ENCODE measurements around the gene AGBL1. TPM values are rescaled to one million over a fixed set of nuclear protein-coding genes. Genes with fewer than 3 reads are reported as not detected.

The AGBL1 gene
- total RNA-seq, 1 experiment from 2014 or later, result not detected

DNA sequence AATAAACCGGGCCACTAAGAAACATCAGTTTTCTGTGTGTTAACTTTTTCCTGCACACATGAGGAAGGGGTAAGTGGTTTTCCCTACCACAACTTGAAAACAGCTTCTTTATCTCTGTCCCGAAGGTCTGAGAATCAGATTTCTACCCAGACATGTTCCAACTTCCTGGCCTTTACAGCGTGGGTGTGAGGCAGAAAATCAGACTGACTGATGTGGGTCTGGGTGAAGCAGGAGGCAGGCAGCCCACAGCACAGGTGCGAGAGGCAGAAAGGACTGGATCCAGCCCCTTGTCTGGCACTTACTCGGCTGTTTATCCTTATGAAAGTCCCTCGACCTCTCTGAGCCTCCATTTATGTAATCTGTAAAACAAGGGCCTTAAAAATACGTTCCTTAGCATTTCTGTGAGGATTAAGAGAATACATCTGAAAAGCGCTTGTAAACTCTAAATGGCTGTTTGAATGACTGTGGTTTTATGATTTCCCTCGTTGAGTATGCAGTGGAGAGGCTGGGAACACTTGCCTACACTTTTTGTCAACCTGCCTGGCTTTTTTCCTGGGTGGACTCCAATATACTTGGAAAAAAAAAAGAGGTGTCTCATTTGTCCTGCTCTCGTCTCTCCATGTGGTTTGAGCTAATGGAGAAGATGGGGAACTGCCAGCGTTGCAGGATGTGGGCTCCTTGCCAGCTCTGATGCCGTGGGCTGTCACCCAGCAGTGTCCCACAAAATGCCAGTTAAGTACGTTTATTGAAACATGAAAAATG, 3.1 kb downstream of the AGBL1 start:
- CTCF ChIA-PET, result no interaction called here

DNA sequence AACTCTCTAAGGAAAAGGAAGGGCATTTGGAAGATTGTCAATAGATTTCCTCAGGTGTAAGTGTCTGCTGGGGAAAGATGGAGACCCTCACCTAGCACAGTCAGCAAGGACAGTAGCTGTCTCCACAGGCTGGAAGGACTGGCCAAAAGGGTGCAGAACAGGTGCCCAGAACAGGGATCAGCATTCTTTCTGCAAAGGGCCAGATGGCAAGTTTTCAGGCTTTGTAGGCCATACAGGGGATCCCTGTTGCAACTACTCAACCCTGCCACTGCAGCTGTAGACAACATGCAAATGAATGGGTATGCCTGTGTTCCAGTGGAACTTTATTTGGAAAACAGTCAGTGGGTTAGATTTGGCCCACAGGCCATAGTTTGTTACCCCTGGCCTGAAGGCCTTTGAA, 8.1 kb downstream of the AGBL1 start:
- DNase-seq (ENCODE audit: low spot score), result no peak
- intact Hi-C loops (cut with micrococcal nuclease; ENCODE audit: unreplicated experiment), result loop anchor here (10.0 kb wide), 1 partner anchor 223 kb away; no protein-coding TSS in a partner anchor
- ChIA-PET CTCF (no interaction called here), POLR2A (ENCODE audit: low non-redundant PET) (no interaction called here)
- Histone ChIP-seq H3K27ac (ENCODE audit: low read depth, low read length, poor library complexity, severe bottlenecking) (no peak overlapping the region), H3K36me3 (ENCODE audit: insufficient read depth, low read length, poor library complexity, severe bottlenecking) (no peaks in the 10 kb centered on the region), H3K4me1 (ENCODE audit: insufficient read depth, low read length, poor library complexity, severe bottlenecking) (no peaks in the 10 kb centered on the region), H3K27me3 (replicated peaks; ENCODE audit: insufficient read depth, low read depth, low read length, poor library complexity) (peaks cover 20% of the 10 kb centered on the region), H3K9me3 (ENCODE audit: low read depth, low read length, poor library complexity, severe bottlenecking) (no peaks in the 10 kb centered on the region), H3K4me3 (ENCODE audit: low read depth, low read length, poor library complexity, severe bottlenecking) (no peak overlapping the region)
- BruUV-seq (replicated peaks), result no TSS peak
- TF ChIP-seq, protein P1, sequence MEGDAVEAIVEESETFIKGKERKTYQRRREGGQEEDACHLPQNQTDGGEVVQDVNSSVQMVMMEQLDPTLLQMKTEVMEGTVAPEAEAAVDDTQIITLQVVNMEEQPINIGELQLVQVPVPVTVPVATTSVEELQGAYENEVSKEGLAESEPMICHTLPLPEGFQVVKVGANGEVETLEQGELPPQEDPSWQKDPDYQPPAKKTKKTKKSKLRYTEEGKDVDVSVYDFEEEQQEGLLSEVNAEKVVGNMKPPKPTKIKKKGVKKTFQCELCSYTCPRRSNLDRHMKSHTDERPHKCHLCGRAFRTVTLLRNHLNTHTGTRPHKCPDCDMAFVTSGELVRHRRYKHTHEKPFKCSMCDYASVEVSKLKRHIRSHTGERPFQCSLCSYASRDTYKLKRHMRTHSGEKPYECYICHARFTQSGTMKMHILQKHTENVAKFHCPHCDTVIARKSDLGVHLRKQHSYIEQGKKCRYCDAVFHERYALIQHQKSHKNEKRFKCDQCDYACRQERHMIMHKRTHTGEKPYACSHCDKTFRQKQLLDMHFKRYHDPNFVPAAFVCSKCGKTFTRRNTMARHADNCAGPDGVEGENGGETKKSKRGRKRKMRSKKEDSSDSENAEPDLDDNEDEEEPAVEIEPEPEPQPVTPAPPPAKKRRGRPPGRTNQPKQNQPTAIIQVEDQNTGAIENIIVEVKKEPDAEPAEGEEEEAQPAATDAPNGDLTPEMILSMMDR (conservative IDR thresholded peaks at IDR 0.05; ENCODE audit: low read depth, low read length), result no peak
- TF ChIP-seq EZH2 (IDR thresholded peaks at IDR 0.05; ENCODE audit: borderline replicate concordance, low read depth, low read length, poor library complexity, severe bottlenecking), result no peak

More for the DNA sequence above, 3.1 kb downstream of the AGBL1 start:
- Histone ChIP-seq H3K4me1 (ENCODE audit: insufficient read depth, low read length, poor library complexity, severe bottlenecking) (no peaks in the 10 kb centered on the region), H3K4me3 (ENCODE audit: low read depth, low read length, poor library complexity, severe bottlenecking) (no peak overlapping the region), H3K27me3 (replicated peaks; ENCODE audit: insufficient read depth, low read depth, low read length, poor library complexity) (peaks cover 19% of the 10 kb centered on the region), H3K27ac (ENCODE audit: low read depth, low read length, poor library complexity, severe bottlenecking) (no peak overlapping the region), H3K36me3 (ENCODE audit: insufficient read depth, low read length, poor library complexity, severe bottlenecking) (no peaks in the 10 kb centered on the region), H3K9me3 (ENCODE audit: low read depth, low read length, poor library complexity, severe bottlenecking) (no peaks in the 10 kb centered on the region)
- POLR2A ChIA-PET (ENCODE audit: low non-redundant PET), result no interaction called here
- DNase-seq (ENCODE audit: low spot score), result no peak
- no peak for TF ChIP-seq EZH2 (IDR thresholded peaks at IDR 0.05; ENCODE audit: borderline replicate concordance, low read depth, low read length, poor library complexity, severe bottlenecking)
- TF ChIP-seq, protein P1 (conservative IDR thresholded peaks at IDR 0.05; ENCODE audit: low read depth, low read length), result no peak
- intact Hi-C loops (cut with micrococcal nuclease; ENCODE audit: unreplicated experiment), result loop anchor here (10.0 kb wide), 1 partner anchor 218 kb away; no protein-coding TSS in a partner anchor
- BruUV-seq (replicated peaks), result no TSS peak

DNA sequence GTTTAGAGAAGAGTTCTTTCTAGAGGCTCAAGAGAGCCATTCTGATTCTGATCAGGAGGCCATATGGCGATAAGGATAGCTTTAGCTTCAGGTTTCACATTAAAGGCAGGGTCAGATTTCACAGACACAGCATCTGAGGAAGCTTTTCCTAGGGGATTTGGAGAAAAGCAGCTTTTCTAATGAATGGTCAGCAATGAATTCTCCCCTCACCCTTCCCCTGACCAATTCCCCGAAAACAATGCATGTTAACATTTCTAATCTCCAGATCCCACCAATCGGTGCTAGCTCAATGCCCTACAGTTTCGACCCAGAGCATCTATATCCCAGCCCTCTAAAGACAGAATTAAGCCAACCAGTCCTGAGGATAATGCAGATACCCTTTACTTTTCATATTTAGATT, 9.8 kb downstream of the AGBL1 start:
- intact Hi-C loops (cut with micrococcal nuclease; ENCODE audit: unreplicated experiment), result loop anchor here (10.0 kb wide), 1 partner anchor 225 kb away; no protein-coding TSS in a partner anchor
- no TSS peak for BruUV-seq (replicated peaks)
- ChIA-PET CTCF (no interaction called here), POLR2A (ENCODE audit: low non-redundant PET) (no interaction called here)
- DNase-seq (ENCODE audit: low spot score), result no peak
- Histone ChIP-seq H3K4me3 (ENCODE audit: low read depth, low read length, poor library complexity, severe bottlenecking) (no peak overlapping the region), H3K27me3 (replicated peaks; ENCODE audit: insufficient read depth, low read depth, low read length, poor library complexity) (peaks cover 20% of the 10 kb centered on the region), H3K36me3 (ENCODE audit: insufficient read depth, low read length, poor library complexity, severe bottlenecking) (no peaks in the 10 kb centered on the region), H3K9me3 (ENCODE audit: low read depth, low read length, poor library complexity, severe bottlenecking) (no peaks in the 10 kb centered on the region), H3K27ac (ENCODE audit: low read depth, low read length, poor library complexity, severe bottlenecking) (no peak overlapping the region), H3K4me1 (ENCODE audit: insufficient read depth, low read length, poor library complexity, severe bottlenecking) (no peaks in the 10 kb centered on the region)
- no peak for TF ChIP-seq EZH2 (IDR thresholded peaks at IDR 0.05; ENCODE audit: borderline replicate concordance, low read depth, low read length, poor library complexity, severe bottlenecking)
- TF ChIP-seq, protein P1 (conservative IDR thresholded peaks at IDR 0.05; ENCODE audit: low read depth, low read length), result no peak
